Esophagus (tissue), 2 donors: ENCODE data around the gene LY86. TPM values are rescaled to one million over a fixed set of nuclear protein-coding genes. Genes with fewer than 3 reads are reported as not detected.

Experiments
- H3K27ac ChIP-seq, 2 donors: one replicate each; pipeline ENCODE4 v1.5.1; 2013; ENCODE audit warnings: low read depth in 2 of 2, mild to moderate bottlenecking in 2 of 2, inconsistent platforms in 1 of 2, low read length in 1 of 2, moderate library complexity in 1 of 2
- H3K27me3 ChIP-seq, 2 donors: one replicate each; pipeline ENCODE4 v1.6.1; 2013; ENCODE audit warnings: low read length in 2 of 2, control low read depth in 1 of 2, mild to moderate bottlenecking in 1 of 2; ENCODE audit not compliant: insufficient read depth in 2 of 2, control insufficient read depth in 1 of 2
- H3K36me3 ChIP-seq, 2 donors: one replicate each; pipeline ENCODE4 v1.6.1; 2013; ENCODE audit warnings: low read length in 1 of 2; ENCODE audit not compliant: control insufficient read depth in 2 of 2, insufficient read depth in 2 of 2
- H3K4me1 ChIP-seq, 2 donors: one replicate each; pipeline ENCODE4 v1.6.1; 2013; ENCODE audit warnings: low read length in 1 of 2; ENCODE audit not compliant: control insufficient read depth in 2 of 2, insufficient read depth in 2 of 2
- H3K4me3 ChIP-seq, 2 donors: one replicate each; pipeline ENCODE4 v1.5.1; 2013; ENCODE audit warnings: low read length in 2 of 2, mild to moderate bottlenecking in 2 of 2, low read depth in 1 of 2, moderate library complexity in 1 of 2
- H3K9me3 ChIP-seq, 2 donors: one replicate each; pipeline ENCODE4 v1.6.1; 2013; ENCODE audit warnings: mild to moderate bottlenecking in 2 of 2, low read depth in 1 of 2, low read length in 1 of 2, moderate library complexity in 1 of 2; ENCODE audit not compliant: control insufficient read depth in 2 of 2, insufficient read depth in 1 of 2
- WGBS, 2 donors: extraction: QIAGEN DNeasy Blood & Tissue Kit; methylation state at CpG; one replicate each; pipeline ENCODE4 v1.1.7; 2013; 5-methylcytosine and 5-hydroxymethylcytosine counted together
- polyA plus RNA-seq, 2 donors: library from polyadenylated mRNA; stranded (reverse); fragments of 200-250 nt; gene quantifications; one replicate each; pipeline ENCODE4 v1.2.3, GENCODE V29; 2013
- donor health status: healthy with polysubstance abuse.
- donor health status: Bipolar disorder and iron deficiency.

LY86 gene
- polyA plus RNA-seq, 2 donors: 0.51 to 0.55 TPM

- Histone ChIP-seq H3K4me1 (peaks cover 0 to 2% of the 10 kb centered on the region in 2 donors), H3K27me3 (peaks cover 2% of the 10 kb centered on the region in 2 donors), H3K36me3 (no peaks in the 10 kb centered on the region), H3K4me3 (no peak overlapping the region), H3K27ac (no peak overlapping the region), H3K9me3 (no peaks in the 10 kb centered on the region)
- WGBS, 2 donors: 53 to 55% methylated on average over 10 of the region's 10 CpGs
These were observed 31.6 kb upstream of the LY86 start for GRCh38 chr6:6556738-6557503.

GRCh38 chr6:6557504-6557839 lies 31.0 kb upstream of the LY86 start:
- Histone ChIP-seq H3K4me1 (peaks cover 0 to 2% of the 10 kb centered on the region in 2 donors), H3K9me3 (no peaks in the 10 kb centered on the region), H3K4me3 (no peak overlapping the region), H3K27ac (no peak overlapping the region), H3K36me3 (no peaks in the 10 kb centered on the region), H3K27me3 (peaks cover 2% of the 10 kb centered on the region in 2 donors)
- 68 to 75% methylated on average over 4 of the region's 4 CpGs for WGBS, 2 donors

- peaks cover 2% of the 10 kb centered on the region in 2 donors for H3K27me3 ChIP-seq
- H3K4me1 ChIP-seq: peaks cover 0 to 2% of the 10 kb centered on the region in 2 donors
- H3K27ac ChIP-seq: no peak overlapping the region
- H3K36me3 ChIP-seq: no peaks in the 10 kb centered on the region
- no peaks in the 10 kb centered on the region for H3K9me3 ChIP-seq
- 46 to 59% methylated on average over 7 of the region's 7 CpGs for WGBS, 2 donors
- H3K4me3 ChIP-seq: no peak overlapping the region
These were observed 30.6 kb upstream of the LY86 start for GRCh38 chr6:6557886-6558285.

DNA sequence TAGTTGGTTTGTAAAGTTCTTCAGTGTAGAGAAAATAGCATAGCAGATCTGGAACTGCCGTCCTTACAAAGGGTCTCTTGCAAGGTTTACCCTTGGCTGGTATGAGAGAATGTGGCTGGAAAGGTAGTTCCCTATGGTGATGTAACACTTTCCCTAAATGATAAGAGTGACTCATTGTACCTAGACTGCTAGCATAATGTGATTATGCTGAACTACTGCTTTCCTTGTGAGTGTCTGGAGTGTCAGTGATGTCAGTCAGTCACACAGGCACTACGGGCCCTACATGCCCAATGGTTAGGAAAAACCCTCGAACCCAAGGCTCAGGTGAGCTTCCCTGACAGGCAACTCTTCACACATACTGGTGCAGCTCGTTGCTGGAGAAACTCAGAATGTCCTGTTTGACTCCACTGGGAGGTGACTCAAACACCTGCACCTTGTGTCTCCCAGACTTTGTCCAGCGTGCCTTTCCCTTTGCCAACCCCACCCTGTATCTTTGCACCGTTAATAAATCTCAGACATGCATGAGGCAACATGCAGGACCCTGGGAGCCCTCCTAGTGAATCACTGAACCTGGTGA lies 28.4 kb upstream of the LY86 start:
- Histone ChIP-seq H3K36me3 (no peaks in the 10 kb centered on the region), H3K4me3 (no peak overlapping the region), H3K27ac (no peak overlapping the region), H3K4me1 (peaks cover 0 to 2% of the 10 kb centered on the region in 2 donors), H3K27me3 (peaks cover 0 to 2% of the 10 kb centered on the region in 2 donors), H3K9me3 (peaks cover 0 to 2% of the 10 kb centered on the region in 2 donors)
- WGBS, 2 donors: 63 to 69% methylated on average over 6 of the region's 6 CpGs

DNA sequence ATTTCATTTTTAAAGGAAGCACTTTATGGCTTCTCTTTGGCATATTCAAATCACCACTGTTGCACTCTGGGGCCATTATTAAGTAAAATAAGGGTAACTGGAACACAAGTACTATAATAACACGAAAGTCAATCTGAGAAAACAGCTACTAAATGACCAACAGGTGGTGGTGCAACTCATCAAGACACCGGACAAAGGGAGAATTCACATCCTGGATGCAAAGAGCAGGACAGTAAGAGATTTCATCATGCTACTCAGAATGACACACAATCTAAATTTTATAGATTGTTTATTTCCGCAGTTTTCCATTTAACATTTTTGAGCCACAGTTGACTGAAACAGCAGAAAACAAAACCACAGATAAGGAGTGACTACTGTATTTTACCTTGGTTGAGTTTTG lies 27.6 kb upstream of the LY86 start:
- H3K9me3 ChIP-seq: peaks cover 0 to 2% of the 10 kb centered on the region in 2 donors
- H3K27ac ChIP-seq: no peak overlapping the region
- H3K36me3 ChIP-seq: no peaks in the 10 kb centered on the region
- H3K4me3 ChIP-seq: no peak overlapping the region
- WGBS, 2 donors: 72 to 76% methylated on average over 3 of the region's 3 CpGs
- peaks cover 0 to 2% of the 10 kb centered on the region in 2 donors for H3K27me3 ChIP-seq
- peaks cover 0 to 2% of the 10 kb centered on the region in 2 donors for H3K4me1 ChIP-seq

- 74 to 76% methylated on average over 5 of the region's 5 CpGs for WGBS, 2 donors
These were observed 24.4 kb upstream of the LY86 start for GRCh38 chr6:6564154-6564553.

GRCh38 chr6:6565069-6565468 lies 23.5 kb upstream of the LY86 start:
- 74 to 90% methylated on average over 4 of the region's 4 CpGs for WGBS, 2 donors

More at GRCh38 chr6:6564154-6564553, 24.4 kb upstream of the LY86 start:
- H3K27ac ChIP-seq: no peak overlapping the region
- H3K36me3 ChIP-seq: no peaks in the 10 kb centered on the region
- peaks cover 0 to 2% of the 10 kb centered on the region in 2 donors for H3K9me3 ChIP-seq
- no peak overlapping the region for H3K4me3 ChIP-seq
- H3K27me3 ChIP-seq: peaks cover 0 to 2% of the 10 kb centered on the region in 2 donors
- peaks cover 0 to 2% of the 10 kb centered on the region in 2 donors for H3K4me1 ChIP-seq

DNA sequence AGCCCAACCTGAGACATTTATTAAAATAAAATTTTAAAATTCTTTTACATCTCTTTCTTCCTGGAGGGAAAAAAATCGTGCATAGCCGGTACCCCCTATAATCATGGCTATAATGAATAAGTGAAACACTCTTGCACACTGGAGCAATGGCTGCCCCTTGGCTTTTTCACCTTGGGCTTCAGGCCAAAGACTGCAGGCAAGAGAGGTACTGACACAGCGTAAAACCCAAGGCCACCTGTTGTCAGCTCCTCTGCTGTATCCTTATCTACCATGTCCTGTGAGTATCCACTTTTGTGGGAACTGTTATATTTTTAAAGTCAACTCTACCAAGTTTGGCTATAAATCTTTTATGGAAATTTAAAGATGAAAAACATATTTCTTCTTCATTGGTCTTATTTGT lies 23.0 kb upstream of the LY86 start:
- WGBS, 2 donors: 80 to 91% methylated on average over 3 of the region's 3 CpGs
- Histone ChIP-seq H3K4me3 (no peak overlapping the region), H3K27ac (no peak overlapping the region), H3K4me1 (no peaks in the 10 kb centered on the region), H3K36me3 (no peaks in the 10 kb centered on the region), H3K27me3 (no peaks in the 10 kb centered on the region), H3K9me3 (peaks cover 0 to 2% of the 10 kb centered on the region in 2 donors)

More at GRCh38 chr6:6565069-6565468, 23.5 kb upstream of the LY86 start:
- no peak overlapping the region for H3K4me3 ChIP-seq
- H3K4me1 ChIP-seq: peaks cover 0 to under 1% of the 10 kb centered on the region in 2 donors
- H3K27ac ChIP-seq: no peak overlapping the region
- H3K9me3 ChIP-seq: peaks cover 0 to 2% of the 10 kb centered on the region in 2 donors
- H3K27me3 ChIP-seq: no peaks in the 10 kb centered on the region
- H3K36me3 ChIP-seq: no peaks in the 10 kb centered on the region

- Histone ChIP-seq H3K27ac (no peak overlapping the region), H3K4me1 (no peaks in the 10 kb centered on the region), H3K4me3 (no peak overlapping the region), H3K36me3 (no peaks in the 10 kb centered on the region), H3K9me3 (peaks cover 0 to 2% of the 10 kb centered on the region in 2 donors), H3K27me3 (no peaks in the 10 kb centered on the region)
- 77 to 81% methylated on average over 4 of the region's 4 CpGs for WGBS, 2 donors
These were observed 21.8 kb upstream of the LY86 start for GRCh38 chr6:6566766-6567165.
